Breast epithelium (tissue), 4 donors: ENCODE results near the gene CAMSAP1. TPM values are rescaled to one million over a fixed set of nuclear protein-coding genes. Genes with fewer than 3 reads are reported as not detected.

Experiments used
- DNase-seq, 2 donors: peaks; one replicate each; pipeline ENCODE4 v3.0.0-alpha.2; 2019; ENCODE audit warnings: low spot score in 2 of 2
- H3K27ac ChIP-seq, 2 donors: fragments of 200-600 bp; sonication (generic) in 1 of 2; one replicate each; pipeline ENCODE4 v1.5.1; 2016 to 2019; ENCODE audit warnings: mild to moderate bottlenecking in 1 of 2
- H3K27me3 ChIP-seq, 2 donors: fragments of 200-600 bp; sonication (generic) in 1 of 2; one replicate each; pipeline versions ENCODE4 v1.5.1 to v1.6.0; 2017 to 2019; ENCODE audit warnings: control low read depth in 1 of 2, mild to moderate bottlenecking in 1 of 2
- H3K36me3 ChIP-seq: fragments of 200-600 bp; one replicate; pipeline ENCODE4 v1.5.1; 2019
- H3K4me1 ChIP-seq, 2 donors: fragments of 200-600 bp; sonication (generic); one replicate each; pipeline ENCODE4 v1.5.1; 2016 to 2019; ENCODE audit warnings: control low read depth in 1 of 2
- H3K4me3 ChIP-seq, 3 donors: fragments of 200-600 bp; sonication (generic); 1 replicate in 2 of 3; 2 replicates in 1 of 3; pipeline ENCODE4 v1.5.1; 2016 to 2019; ENCODE audit warnings: mild to moderate bottlenecking in 3 of 3, moderate library complexity in 2 of 3
- H3K9me3 ChIP-seq, 2 donors: fragments of 200-600 bp; sonication (generic) in 1 of 2; one replicate each; pipeline ENCODE4 v1.5.1; 2016 to 2019; ENCODE audit warnings: control low read depth in 1 of 2
- CTCF ChIP-seq, 3 donors: fragments of 450-650 bp; IDR thresholded peaks; one replicate each; pipeline ENCODE4 v1.5.1; 2016 to 2017; ENCODE audit warnings: antibody characterized with exemption in 3 of 3, mild to moderate bottlenecking in 3 of 3, moderate library complexity in 3 of 3
- POLR2A ChIP-seq: fragments of 450-650 bp; IDR thresholded peaks from one replicate; pipeline ENCODE4 v1.6.1; 2016; ENCODE audit warnings: antibody characterized with exemption, mild to moderate bottlenecking, moderate library complexity
- POLR2AphosphoS5 ChIP-seq, 3 donors: sonication (generic); formaldehyde crosslinking; IDR thresholded peaks; one replicate each; pipeline ENCODE4 v1.6.1; 2017; ENCODE audit warnings: antibody characterized with exemption in 3 of 3
- intact Hi-C: fragments of 100-400 bp; cut with DNase I; formaldehyde crosslinking; loops from one replicate; pipeline ENCODE4 v1.15.1; 2023; ENCODE audit warnings: low total_unique reads
- total RNA-seq, 3 donors: library from RNA; depleted of rRNA; stranded (reverse); fragments of >200 nt; gene quantifications; one replicate each; pipeline ENCODE4 v1.1.0, GENCODE V29; 2016

Gene CAMSAP1
- total RNA-seq, 3 donors from 2014 or later: 25.0 to 29.8 (median 29.0) TPM

DNA sequence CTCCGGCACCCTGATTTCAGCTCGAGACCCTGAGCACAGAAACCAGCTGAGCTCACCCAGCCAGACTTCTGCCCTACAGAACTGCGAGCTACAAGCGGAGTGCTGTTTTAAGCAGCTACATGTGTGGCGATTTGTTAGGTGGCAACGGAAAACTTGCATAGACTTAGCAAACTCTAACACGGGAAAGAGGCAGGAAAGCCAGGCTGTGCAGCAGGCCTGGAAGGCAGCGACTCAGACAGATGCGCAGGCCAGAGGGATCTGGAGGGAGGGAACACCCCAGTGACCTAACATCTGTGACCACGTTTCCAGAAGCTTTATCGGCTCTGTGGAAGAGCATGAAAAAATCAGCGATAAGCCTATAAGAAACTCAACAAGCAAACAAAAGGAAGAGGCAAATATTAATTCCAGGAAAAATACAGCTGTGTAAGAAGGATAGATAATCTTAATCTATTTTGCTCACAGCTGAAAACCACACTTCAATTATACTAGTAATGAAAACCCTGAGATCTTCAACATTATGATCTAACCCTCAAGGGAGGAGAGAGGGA lies 42.9 kb upstream of the CAMSAP1 start:
- Histone ChIP-seq H3K27me3 (no peaks in the 10 kb centered on the region), H3K4me3 (no peak overlapping the region), H3K27ac (peak overlapping the region; percentile 56 to 71), H3K4me1 (no peaks in the 10 kb centered on the region), H3K36me3 (peaks cover 8% of the 10 kb centered on the region), H3K9me3 (no peaks in the 10 kb centered on the region)
- TF ChIP-seq POLR2AphosphoS5 (IDR thresholded peaks at IDR 0.05) (no peak), POLR2A (no peak), CTCF (IDR thresholded peaks at IDR 0.05) (no peak)
- intact Hi-C loops: no loop called here
- no peak for DNase-seq

- no peak for TF ChIP-seq POLR2AphosphoS5 (IDR thresholded peaks at IDR 0.05)
- no peak for TF ChIP-seq POLR2A
- TF ChIP-seq CTCF (IDR thresholded peaks at IDR 0.05): no peak
- no peaks in the 10 kb centered on the region for H3K27me3 ChIP-seq
- peaks cover 8% of the 10 kb centered on the region for H3K36me3 ChIP-seq
- no peaks in the 10 kb centered on the region for H3K4me1 ChIP-seq
- no peak for DNase-seq
- no peak overlapping the region for H3K4me3 ChIP-seq
- intact Hi-C loops: no loop called here
- H3K9me3 ChIP-seq: no peaks in the 10 kb centered on the region
- H3K27ac ChIP-seq: peak overlapping the region; percentile 56 to 71
Observed at GRCh38 chr9:135949501-135950134, 42.3 kb upstream of the CAMSAP1 start.

GRCh38 chr9:135948968-135949367 lies 41.6 kb upstream of the CAMSAP1 start:
- intact Hi-C loops: no loop called here
- no peak for DNase-seq

GRCh38 chr9:135948446-135948845 lies 41.1 kb upstream of the CAMSAP1 start:
- H3K36me3 ChIP-seq: peaks cover 8% of the 10 kb centered on the region
- intact Hi-C loops: no loop called here
- H3K27ac ChIP-seq: peak overlapping the region; percentile 54 to 56

More at GRCh38 chr9:135948968-135949367, 41.6 kb upstream of the CAMSAP1 start:
- H3K4me3 ChIP-seq: no peak overlapping the region
- TF ChIP-seq POLR2A: no peak
- no peak for TF ChIP-seq POLR2AphosphoS5 (IDR thresholded peaks at IDR 0.05)
- no peak for TF ChIP-seq CTCF (IDR thresholded peaks at IDR 0.05)
- peaks cover 8% of the 10 kb centered on the region for H3K36me3 ChIP-seq
- no peaks in the 10 kb centered on the region for H3K27me3 ChIP-seq
- H3K9me3 ChIP-seq: no peaks in the 10 kb centered on the region
- peak overlapping the region; percentile 54 to 56 for H3K27ac ChIP-seq
- H3K4me1 ChIP-seq: no peaks in the 10 kb centered on the region

More at GRCh38 chr9:135948446-135948845, 41.1 kb upstream of the CAMSAP1 start:
- TF ChIP-seq CTCF (IDR thresholded peaks at IDR 0.05) (no peak), POLR2A (no peak), POLR2AphosphoS5 (IDR thresholded peaks at IDR 0.05) (no peak)
- H3K9me3 ChIP-seq: no peaks in the 10 kb centered on the region
- no peaks in the 10 kb centered on the region for H3K27me3 ChIP-seq
- no peaks in the 10 kb centered on the region for H3K4me1 ChIP-seq
- no peak for DNase-seq
- H3K4me3 ChIP-seq: no peak overlapping the region
